K562 (cell line): ENCODE measurements around the gene WHAMM. TPM values are rescaled to one million over a fixed set of nuclear protein-coding genes. Genes with fewer than 3 reads are reported as not detected.

Experiments
- ATAC-seq: fragments of 200-7000 bp; cut with Tn5 transposase; 3 replicates; pipeline ENCODE4 v1.9.1; 2020; ENCODE audit warnings: moderate library complexity
- BruUV-seq: library from RNA; stranded (reverse); fragments of 400-500 nt; replicated peaks from 2 replicates; lab custom pipeline; 2021; lab: Mats Ljungman, UMichigan
- CTCF ChIA-PET: fragments of 300-600 bp; formaldehyde crosslinking; extraction: SDS; loops from one replicate; lab custom pipeline; 2021; ENCODE audit warnings: low intra/inter-chr PET ratio; lab: Yijun Ruan, JAX
- POLR2A ChIA-PET: fragments of 300-600, 350-650 bp; sonication (Branson Sonifier 250); formaldehyde crosslinking; extraction: SDS; loops from one replicate; lab custom pipeline; 2021; ENCODE audit warnings: antibody characterized with exemption, inconsistent platforms; lab: Yijun Ruan, JAX
- DNase-seq, 4 experiments: peaks; one replicate each; pipeline versions ENCODE4 v3.0.0 to v3.0.0-alpha.2; 2011 to 2018; ENCODE audit warnings: low spot score in 3 of 4, mixed read lengths in 3 of 4; ENCODE audit errors: extremely low read depth in 1 of 4
- FAIRE-seq: peaks from 2 replicates; lab custom pipeline; 2011; peaks lifted over from hg19 to GRCh38; lab: Jason Lieb, UNC
- H2AFZ ChIP-seq: 2 replicates; pipeline ENCODE4 v1.6.0; 2011; ENCODE audit warnings: low read depth, low read length, control low read depth, inconsistent platforms
- H3K27ac ChIP-seq: fragments of 200-600 bp; 3 replicates; pipeline ENCODE4 v1.8.0; 2011; ENCODE audit warnings: low read depth, mild to moderate bottlenecking, control low read depth, inconsistent platforms, low read length, moderate library complexity, mixed read lengths; ENCODE audit errors: extremely low read depth
- H3K27me3 ChIP-seq, 2 experiments: fragments of 300-600 bp in 1 of 2; 2 replicates in 1 of 2; 3 replicates in 1 of 2; pipeline versions ENCODE4 v1.6.0 to v1.8.0; 2011; ENCODE audit warnings: inconsistent platforms in 2 of 2, low read length in 2 of 2, mild to moderate bottlenecking in 1 of 2, mixed read lengths in 1 of 2, moderate library complexity in 1 of 2; ENCODE audit not compliant: control insufficient read depth in 2 of 2, insufficient read depth in 2 of 2
- H3K36me3 ChIP-seq: fragments of 300-600 bp; 3 replicates; pipeline ENCODE4 v1.8.0; 2011; ENCODE audit warnings: mild to moderate bottlenecking, low read length, inconsistent platforms; ENCODE audit not compliant: control insufficient read depth, insufficient read depth
- H3K4me1 ChIP-seq, 2 experiments: fragments of 200-600 bp in 1 of 2; replicated peaks in 1 of 2; 2 replicates in 1 of 2; 3 replicates in 1 of 2; pipeline versions ENCODE4 v1.5.1 to v1.8.0; 2011; ENCODE audit warnings: inconsistent platforms in 2 of 2, low read length in 2 of 2, mild to moderate bottlenecking in 1 of 2, mixed read lengths in 1 of 2, moderate library complexity in 1 of 2; ENCODE audit not compliant: control insufficient read depth in 2 of 2, insufficient read depth in 2 of 2
- H3K4me2 ChIP-seq: 2 replicates; pipeline ENCODE4 v1.6.1; 2011; ENCODE audit warnings: low read length, control low read depth, inconsistent platforms, mixed read lengths; ENCODE audit not compliant: insufficient read depth
- H3K4me3 ChIP-seq: fragments of 200-600 bp; sonication (generic), shearing (Covaris generic); 2 replicates; pipeline ENCODE4 v1.5.1; 2016; ENCODE audit warnings: control low read depth, inconsistent platforms
- H3K79me2 ChIP-seq: fragments of 200-600 bp; 3 replicates; pipeline ENCODE4 v1.8.0; 2011; ENCODE audit warnings: low read length, inconsistent platforms; ENCODE audit not compliant: control insufficient read depth, insufficient read depth
- H3K9ac ChIP-seq, 2 experiments: 2 replicates each; pipeline versions ENCODE4 v1.6.0 to v1.6.1; 2011; ENCODE audit warnings: low read depth in 2 of 2, low read length in 2 of 2, control low read depth in 1 of 2, inconsistent platforms in 1 of 2, mild to moderate bottlenecking in 1 of 2, mixed read lengths in 1 of 2; ENCODE audit not compliant: insufficient read depth in 1 of 2
- H3K9me1 ChIP-seq: one replicate; pipeline ENCODE4 v1.6.0; 2011; ENCODE audit warnings: inconsistent platforms, mild to moderate bottlenecking, low read length, moderate library complexity; ENCODE audit not compliant: control insufficient read depth, insufficient read depth
- H3K9me3 ChIP-seq: replicated peaks from 2 replicates; pipeline ENCODE4 v1.5.1; 2011; ENCODE audit warnings: low read depth, low read length, inconsistent platforms; ENCODE audit not compliant: control insufficient read depth, insufficient read depth
- H4K20me1 ChIP-seq: replicated peaks from 2 replicates; pipeline ENCODE4 v1.6.1; 2011; ENCODE audit warnings: low read length, inconsistent platforms, mixed read lengths; ENCODE audit not compliant: control insufficient read depth, insufficient read depth
- ARID2 ChIP-seq: fragments of 450-650 bp; IDR thresholded peaks from 2 replicates; pipeline ENCODE4 v1.6.1; 2017; ENCODE audit warnings: antibody characterized with exemption, mild to moderate bottlenecking
- BACH1 ChIP-seq: fragments of 200-800 bp; sonication (Bioruptor generic); IDR thresholded peaks from 2 replicates; pipeline ENCODE4 v1.6.1; 2016; ENCODE audit warnings: missing genetic modification characterization, missing compliant biosample characterization
- CEBPB ChIP-seq: fragments of 450-650 bp; IDR thresholded peaks from 2 replicates; pipeline ENCODE4 v1.6.1; 2016; ENCODE audit warnings: missing genetic modification characterization, missing compliant biosample characterization
- CREB3L1 ChIP-seq: fragments of 450-650 bp; IDR thresholded peaks from 2 replicates; pipeline ENCODE4 v1.6.1; 2014; ENCODE audit warnings: low read depth, mild to moderate bottlenecking, moderate library complexity, borderline replicate concordance
- CSDE1 ChIP-seq, 2 experiments: fragments of 450-650 bp; IDR thresholded peaks; 2 replicates each; pipeline ENCODE4 v1.6.1; 2016; ENCODE audit warnings: mild to moderate bottlenecking in 1 of 2
- E2F4 ChIP-seq: sonication (generic); formaldehyde crosslinking; IDR thresholded peaks from 2 replicates; pipeline ENCODE4 v1.8.0; 2022; ENCODE audit warnings: mild to moderate bottlenecking, low read depth, missing genetic modification reagents
- HDAC8 ChIP-seq: fragments of 450-650 bp; IDR thresholded peaks from 2 replicates; pipeline ENCODE4 v1.6.1; 2016; ENCODE audit warnings: mild to moderate bottlenecking, missing genetic modification characterization, moderate library complexity, missing compliant biosample characterization
- HEY1 ChIP-seq: fragments of 250-450 bp; sonication (Bioruptor Pico); IDR thresholded peaks from 2 replicates; pipeline ENCODE4 v1.5.0; 2020; ENCODE audit warnings: mild to moderate bottlenecking, moderate library complexity, borderline replicate concordance
- PHB ChIP-seq: fragments of 250-450 bp; sonication (Bioruptor Pico); IDR thresholded peaks from 2 replicates; pipeline ENCODE4 v1.5.0; 2021
- PYGO2 ChIP-seq: fragments of 450-650 bp; IDR thresholded peaks from 2 replicates; pipeline ENCODE4 v1.6.1; 2016; ENCODE audit warnings: mild to moderate bottlenecking, missing genetic modification characterization, moderate library complexity, missing compliant biosample characterization
- RBM14 ChIP-seq: fragments of 200-400 bp; formaldehyde crosslinking; IDR thresholded peaks from 2 replicates; pipeline ENCODE4 v1.6.1; 2018; ENCODE audit warnings: low read depth, mild to moderate bottlenecking, low read length, moderate library complexity, borderline replicate concordance; ENCODE audit not compliant: insufficient read depth
- TBP ChIP-seq: optimal IDR thresholded peaks from 2 replicates; pipeline ENCODE3; 2011; ENCODE audit warnings: low read depth, low read length, improper control_type of control experiment
- TEAD1 ChIP-seq, 2 experiments: fragments of 450-650 bp in 1 of 2; sonication (generic) in 1 of 2; formaldehyde crosslinking; IDR thresholded peaks; 2 replicates each; pipeline versions ENCODE4 v1.4.0 to v1.8.0; 2020 to 2022; ENCODE audit warnings: mild to moderate bottlenecking in 2 of 2, missing genetic modification reagents in 1 of 2
- YBX1 ChIP-seq: fragments of 450-650 bp; IDR thresholded peaks from 2 replicates; pipeline ENCODE4 v1.7.1; 2016; ENCODE audit warnings: mild to moderate bottlenecking
- ZKSCAN8 ChIP-seq: fragments of 200-800 bp; sonication (Bioruptor generic); IDR thresholded peaks from 2 replicates; pipeline ENCODE4 v1.6.1; 2016; ENCODE audit warnings: missing genetic modification characterization, missing compliant biosample characterization
- ZNF121 ChIP-seq: sonication (generic); formaldehyde crosslinking; conservative IDR thresholded peaks from 2 replicates; pipeline ENCODE4 v1.8.0; 2022; ENCODE audit warnings: missing genetic modification reagents
- ZNF217 ChIP-seq: sonication (generic); formaldehyde crosslinking; IDR thresholded peaks from 2 replicates; pipeline ENCODE4 v1.8.0; 2022; ENCODE audit warnings: mild to moderate bottlenecking, missing genetic modification reagents
- ZNF589 ChIP-seq: fragments of 200-800 bp; sonication (Bioruptor generic); IDR thresholded peaks from 2 replicates; pipeline ENCODE4 v1.6.1; 2016; ENCODE audit warnings: low read depth, missing genetic modification characterization, missing compliant biosample characterization
- WGBS: fragments of 100-300 bp; shearing (Covaris generic); methylation state at CpG from one replicate; pipeline ENCODE4 v1.1.6; 2016; ENCODE audit warnings: low coverage, mixed read lengths; ENCODE audit not compliant: insufficient coverage; ENCODE audit errors: missing lambda C conversion rate; 5-methylcytosine and 5-hydroxymethylcytosine counted together
- in situ Hi-C: fragments of 300-500 bp; cut with MboI; formaldehyde crosslinking; loops from 4 replicates; pipeline ENCODE4 v1.15.0; 2018; ENCODE audit warnings: inconsistent platforms, mixed read lengths
- intact Hi-C: fragments of 100-400 bp; cut with micrococcal nuclease; formaldehyde crosslinking; loops from 2 replicates; pipeline ENCODE4 v1.14.2; 2022
- polyA plus RNA-seq, 8 experiments: library from polyadenylated mRNA; depleted of rRNA in 4 of 8; stranded (reverse) in 5 of 8; unstranded in 3 of 8; fragments of >200 nt; fragmentation: Nextera tagmentation in 2 of 8; fragmentation: Illumina TruSeq in 1 of 8; extraction: Ambion mirVana in 2 of 8; extraction: Trizol in 1 of 8; gene quantifications; 2 replicates each; pipeline versions ENCODE4 v1.2.1 to v1.2.3, GENCODE V29; 2011 to 2014; ENCODE audit warnings: inconsistent platforms in 1 of 8, missing spikeins in 1 of 8
- total RNA-seq, 7 experiments: library from RNA; depleted of rRNA in 6 of 7; stranded (reverse); fragments of >200 nt in 6 of 7; fragmentation: Illumina TruSeq in 2 of 7; extraction: Trizol in 2 of 7; gene quantifications; 2 replicates each; pipeline versions ENCODE4 v1.2.1 to v1.2.3, GENCODE V29; 2011 to 2021; ENCODE audit warnings: low replicate concordance in 1 of 7

The WHAMM gene
- total and polyA plus RNA-seq, 9 of the 15 experiments (the other 6 are each of a cell fraction or from before 2014, with no cell fraction given), result 2.0 to 4.8 (median 3.6) TPM

DNA sequence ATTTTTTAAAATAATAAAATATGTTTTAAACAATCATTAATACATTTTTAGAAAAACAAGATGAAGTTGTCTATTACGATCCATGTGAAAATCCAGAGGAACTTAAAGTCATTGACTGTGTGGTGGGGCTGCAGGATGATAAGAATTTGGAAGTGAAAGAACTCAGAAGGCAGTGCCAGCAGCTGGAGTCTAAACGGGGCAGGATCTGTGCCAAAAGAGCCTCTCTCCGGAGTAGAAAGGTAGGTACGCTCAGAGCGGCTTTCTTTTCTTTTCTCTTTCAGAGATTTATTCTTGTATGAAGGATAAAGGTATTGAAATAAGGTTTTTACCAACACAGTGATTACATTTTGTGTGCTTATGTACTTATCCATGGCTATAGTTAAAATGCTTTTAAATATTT, 13.6 kb downstream of the WHAMM start (continued):
- TF ChIP-seq ZKSCAN8 (CRISPR knock-in tag) (no peak), HDAC8 (tag) (no peak), CSDE1 (IDR thresholded peaks at IDR 0.05) (no peak)

DNA sequence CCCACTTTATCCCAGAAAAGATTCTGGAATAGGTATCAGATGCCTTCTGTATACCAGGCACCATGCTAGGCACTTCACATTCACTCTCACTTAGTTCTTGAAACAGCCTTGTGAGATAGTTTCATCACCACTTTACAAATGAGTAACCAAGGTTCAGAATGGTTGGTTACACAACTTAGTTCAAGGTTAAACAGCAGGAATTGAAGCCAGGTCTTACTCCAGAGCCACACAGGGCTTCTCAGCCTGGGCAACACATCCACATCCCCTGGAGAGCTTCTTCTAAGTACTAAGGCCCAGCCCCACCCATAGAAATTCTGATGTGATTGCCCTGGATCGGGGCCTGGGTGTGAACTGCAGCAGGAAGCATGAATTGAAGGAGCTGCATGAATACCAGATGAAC, 18.6 kb downstream of the WHAMM start:
- 100% methylated on average over 1 of the region's 1 CpG for WGBS
- no peaks in the 10 kb centered on the region for H3K9me1 ChIP-seq
- ChIA-PET CTCF (interaction anchor here (0.6 kb wide), 1 partner anchor 438 kb away, joined by 4 read pairs; no protein-coding TSS in a partner anchor), POLR2A (no interaction called here)
- in situ Hi-C loops (no loop called here), intact Hi-C loops (no loop called here)
- BruUV-seq, result no TSS peak
- no peaks in the 10 kb centered on the region for H3K4me1 ChIP-seq
- no peak for ATAC-seq
- TF ChIP-seq ZNF589 (CRISPR knock-in tag), result no peak
- no peak for TF ChIP-seq TEAD1 (CRISPR knock-in tag; IDR thresholded peaks at IDR 0.05)
- TF ChIP-seq BACH1 (tag), result no peak
- no peak for TF ChIP-seq YBX1
- TF ChIP-seq ARID2, result no peak
- TF ChIP-seq PHB (CRISPR knock-in tag), result no peak
- TF ChIP-seq TBP, result no peak
- TF ChIP-seq PYGO2 (tag), result no peak
- no peak for TF ChIP-seq CEBPB (tag)
- TF ChIP-seq E2F4, result no peak
- no peak for TF ChIP-seq ZNF217 (CRISPR knock-in tag)
- TF ChIP-seq RBM14, result no peak
- TF ChIP-seq CREB3L1, result no peak
- TF ChIP-seq ZNF121 (CRISPR knock-in tag), result no peak
- TF ChIP-seq HEY1 (CRISPR knock-in tag), result no peak
- FAIRE-seq, result no peak
- no peak overlapping the region for H2AFZ ChIP-seq
- H3K9ac ChIP-seq, result no peak overlapping the region
- DNase-seq, result no peak
- H4K20me1 ChIP-seq, result no peaks in the 10 kb centered on the region
- H3K27ac ChIP-seq, result no peak overlapping the region
- no peaks in the 10 kb centered on the region for H3K79me2 ChIP-seq
- H3K4me2 ChIP-seq, result no peak overlapping the region
- no peak overlapping the region for H3K4me3 ChIP-seq
- H3K27me3 ChIP-seq, result no peaks in the 10 kb centered on the region
- H3K36me3 ChIP-seq, result peaks cover 88% of the 10 kb centered on the region
- H3K9me3 ChIP-seq, result no peaks in the 10 kb centered on the region
